NCI-H187 treated with DMSO at 0.1 percent for 48 hours (cell line): ENCODE data around the gene GLG1.

Source experiments
- DNase-seq: peaks from one replicate; lab custom pipeline; 2025; lab: John Stamatoyannopoulos, UW

Gene GLG1

GRCh38 chr16:74472540-74472939 is 134.4 kb downstream of the GLG1 start:
- no peak for DNase-seq

- no peak for DNase-seq
Measured at GRCh38 chr16:74472010-74472409, 134.9 kb downstream of the GLG1 start.

- no peak for DNase-seq
Measured at GRCh38 chr16:74469946-74470478, 136.9 kb downstream of the GLG1 start.

- DNase-seq, result no peak
Measured at GRCh38 chr16:74468807-74469525, 137.9 kb downstream of the GLG1 start.

GRCh38 chr16:74466872-74467271 is 140.0 kb downstream of the GLG1 start:
- no peak for DNase-seq

- DNase-seq, result no peak
Measured at GRCh38 chr16:74465851-74466685, 140.8 kb downstream of the GLG1 start.

GRCh38 chr16:74465281-74465680 is 141.6 kb downstream of the GLG1 start:
- DNase-seq, result no peak

- DNase-seq, result no peak
Measured at GRCh38 chr16:74463888-74464287, 143.0 kb downstream of the GLG1 start.

GRCh38 chr16:74462361-74462760 is 144.6 kb downstream of the GLG1 start:
- no peak for DNase-seq

- DNase-seq, result no peak
Measured at GRCh38 chr16:74461826-74462225, 145.1 kb downstream of the GLG1 start.

GRCh38 chr16:74460542-74460941 is 146.4 kb downstream of the GLG1 start:
- no peak for DNase-seq

GRCh38 chr16:74456290-74456625 is 150.7 kb downstream of the GLG1 start:
- no peak for DNase-seq

GRCh38 chr16:74455619-74456289 is 151.2 kb downstream of the GLG1 start:
- no peak for DNase-seq

- no peak for DNase-seq
Measured at GRCh38 chr16:74455213-74455612, 151.7 kb downstream of the GLG1 start.

GRCh38 chr16:74451951-74452758 is 154.8 kb downstream of the GLG1 start:
- no peak for DNase-seq

- no peak for DNase-seq
Measured at GRCh38 chr16:74450967-74451760, 155.8 kb downstream of the GLG1 start.

GRCh38 chr16:74450236-74450635 is 156.7 kb downstream of the GLG1 start:
- no peak for DNase-seq

- DNase-seq, result no peak
Measured at GRCh38 chr16:74449470-74449869, 157.4 kb downstream of the GLG1 start.

- no peak for DNase-seq
Measured at GRCh38 chr16:74448990-74449389, 157.9 kb downstream of the GLG1 start.

GRCh38 chr16:74447578-74447977 is 159.3 kb downstream of the GLG1 start:
- no peak for DNase-seq

- DNase-seq, result no peak
Measured at GRCh38 chr16:74446866-74447265, 160.0 kb downstream of the GLG1 start.
